Epidermal melanocyte (primary cell): ENCODE results near the gene UBASH3B.
A peak's percentile ranks its signal among the peaks of the same experiment; 100 is the strongest.

ENCODE experiments used
- DNase-seq: peaks from one replicate; pipeline ENCODE4 v3.0.0; 2011; ENCODE audit warnings: low spot score; ENCODE audit not compliant: insufficient read length

The UBASH3B gene

DNA sequence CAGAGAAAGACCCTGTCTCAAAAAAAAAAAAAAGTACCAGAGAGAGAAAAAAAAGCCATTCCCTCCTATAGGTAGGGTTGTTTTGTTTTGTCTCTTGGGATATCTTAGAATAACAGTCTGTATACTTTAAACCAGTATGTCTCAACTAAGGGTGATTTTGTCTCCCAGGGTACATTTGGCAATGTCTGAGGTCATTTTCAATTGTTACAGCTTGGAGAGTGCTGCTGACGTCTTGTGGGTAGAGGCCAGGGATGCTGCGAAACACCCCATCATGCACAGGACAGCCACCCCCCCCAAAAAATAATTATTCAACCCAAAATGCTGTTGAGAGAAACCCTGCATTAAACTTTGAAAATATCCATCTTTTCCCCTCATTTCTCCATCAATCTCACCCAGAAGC lies 126.7 kb downstream of the UBASH3B start:
- DNase-seq, result no peak

DNA sequence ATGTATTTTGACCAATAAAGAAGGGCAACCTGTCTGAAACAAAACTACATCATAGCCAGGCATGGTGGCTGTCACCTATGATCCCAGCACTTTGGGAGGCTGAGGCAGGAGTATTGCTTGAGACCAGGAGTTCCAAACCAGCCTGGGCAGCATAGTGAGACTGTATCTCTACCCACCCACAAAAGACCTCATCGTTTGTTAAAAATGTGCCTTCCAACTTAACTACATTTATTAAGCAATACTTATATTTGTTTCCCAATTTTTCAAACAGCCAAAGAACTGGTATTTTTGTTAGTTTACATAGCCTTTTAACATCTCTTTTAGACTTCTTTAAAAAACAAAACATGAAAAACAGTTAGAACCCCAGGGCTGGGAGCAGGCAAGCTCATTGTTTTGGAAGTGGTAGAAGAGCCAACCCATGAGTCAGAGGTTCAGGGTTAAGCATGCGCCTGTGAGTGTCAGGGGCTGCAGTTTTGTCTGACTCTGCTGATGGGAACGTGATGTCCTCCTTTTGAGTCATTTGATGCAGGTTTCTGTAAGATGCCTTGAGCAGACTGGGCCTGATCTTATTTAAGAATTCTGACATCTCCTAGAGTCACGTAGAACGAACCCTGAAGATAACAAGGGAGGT lies 128.9 kb downstream of the UBASH3B start:
- DNase-seq, result peak; percentile 39

DNA sequence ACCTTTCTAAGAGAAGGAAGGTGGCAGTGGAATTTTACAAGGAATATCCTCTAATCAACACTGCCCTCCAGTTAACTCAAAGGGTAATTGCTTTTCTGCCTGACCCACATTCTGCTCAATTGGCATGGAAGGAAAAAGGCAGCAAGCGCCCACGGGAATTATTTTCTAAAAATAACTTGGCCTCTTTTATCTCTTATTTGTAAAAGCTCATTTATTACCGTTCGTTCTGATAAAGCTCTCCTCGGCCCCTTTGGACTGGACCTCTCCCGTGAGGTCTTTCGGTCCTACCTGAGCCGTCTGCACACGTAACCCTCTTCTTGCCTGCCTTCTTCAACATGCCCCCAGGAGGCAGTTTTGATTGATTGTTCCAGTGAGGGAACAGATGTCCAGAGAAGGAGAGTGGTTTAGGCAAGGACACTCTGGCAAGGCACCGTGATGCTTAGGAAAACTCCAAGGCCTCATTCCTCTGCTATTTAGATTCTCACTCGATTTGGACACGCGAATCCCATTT lies 129.6 kb downstream of the UBASH3B start:
- no peak for DNase-seq

GRCh38 chr11:122786896-122787295 lies 131.4 kb downstream of the UBASH3B start:
- DNase-seq, result no peak

- DNase-seq, result no peak
Measured at GRCh38 chr11:122788781-122789535, 133.4 kb downstream of the UBASH3B start.

DNA sequence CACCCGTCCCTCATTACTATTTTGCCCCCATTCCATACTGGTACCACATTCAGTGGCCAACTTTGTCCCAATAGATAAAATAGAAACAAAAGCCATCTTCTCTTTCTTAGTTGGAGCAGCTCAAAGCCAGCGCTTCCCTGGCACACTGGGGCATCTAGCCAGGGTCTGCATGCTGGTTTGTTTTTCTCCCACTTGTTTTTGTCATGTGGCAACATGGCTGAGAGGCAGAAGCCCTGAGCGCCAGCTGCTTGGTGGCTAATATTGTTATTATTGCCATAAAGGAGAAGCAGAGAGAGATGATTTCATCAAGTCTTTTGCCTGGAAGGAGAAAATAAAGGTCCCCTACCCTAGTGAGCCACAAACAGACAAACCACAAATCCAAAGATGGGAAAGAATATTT lies 134.4 kb downstream of the UBASH3B start:
- no peak for DNase-seq

- DNase-seq, result no peak
Measured at GRCh38 chr11:122791411-122791810, 135.9 kb downstream of the UBASH3B start.

GRCh38 chr11:122791836-122792235 lies 136.3 kb downstream of the UBASH3B start:
- DNase-seq, result no peak

- DNase-seq, result no peak
Measured at GRCh38 chr11:122793515-122793914, 138.0 kb downstream of the UBASH3B start.

DNA sequence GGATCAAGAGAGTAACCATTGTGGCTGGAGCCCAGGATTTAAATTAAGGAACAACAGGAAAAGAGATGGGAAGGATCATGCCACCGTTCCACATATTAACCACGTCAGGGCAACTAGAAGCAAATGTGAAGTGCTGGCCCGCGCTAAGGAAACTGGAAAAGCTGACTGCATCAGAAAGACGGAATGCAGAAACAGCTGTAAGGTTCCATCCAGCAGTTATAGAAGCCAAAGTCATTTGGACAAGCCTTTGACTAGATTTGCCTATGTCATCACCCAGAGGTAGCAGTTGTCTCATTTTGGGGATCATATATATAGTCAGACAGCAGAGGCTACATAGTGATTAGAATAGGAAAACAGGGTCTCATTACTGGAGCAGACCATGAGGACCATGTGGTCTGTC lies 139.8 kb downstream of the UBASH3B start:
- DNase-seq, result no peak

DNA sequence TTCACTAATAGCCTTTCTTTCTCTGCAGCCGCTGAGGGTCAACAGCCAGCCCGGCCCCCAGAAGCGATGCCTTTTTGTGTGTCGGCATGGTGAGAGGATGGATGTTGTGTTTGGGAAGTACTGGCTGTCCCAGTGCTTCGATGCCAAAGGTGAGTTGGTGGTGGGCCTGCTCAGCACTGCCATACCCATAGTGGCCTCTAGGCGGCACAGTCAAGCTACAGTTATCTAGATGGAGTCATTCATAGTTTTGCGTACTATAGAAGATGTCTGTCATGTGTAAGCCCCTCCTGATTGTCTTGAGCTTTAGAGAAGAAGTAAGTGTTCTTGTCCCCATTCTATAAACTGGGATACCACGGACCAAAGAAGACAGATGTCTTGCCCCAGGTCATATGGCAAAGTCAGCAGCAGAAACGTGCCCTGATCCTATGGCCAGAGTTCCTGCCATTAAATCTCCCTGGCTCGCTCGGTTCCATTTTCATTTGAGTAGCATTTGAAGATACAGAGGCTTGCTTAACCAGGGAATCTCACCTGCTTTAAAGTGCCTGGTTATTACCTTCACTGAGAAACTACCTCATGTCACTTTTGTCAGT lies 140.7 kb downstream of the UBASH3B start:
- DNase-seq, result no peak

DNA sequence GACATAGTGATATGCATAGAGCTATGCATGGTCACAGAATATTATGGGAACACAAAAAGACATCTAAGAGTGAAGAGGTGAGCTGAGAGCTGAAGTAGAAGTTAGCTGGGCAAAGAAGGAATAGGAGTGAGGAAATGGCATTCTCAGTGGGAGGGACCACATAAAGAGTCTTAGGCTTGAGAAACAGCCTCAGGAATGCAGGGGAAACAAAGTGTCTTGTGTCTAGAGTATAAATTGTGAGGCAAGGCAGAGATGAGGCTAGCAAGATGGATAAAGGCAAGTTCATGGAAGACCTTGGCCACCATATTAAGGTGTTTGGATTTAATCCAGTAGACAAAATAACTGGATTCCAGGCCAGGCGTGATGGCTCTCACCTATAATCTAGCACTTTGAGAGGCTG lies 142.1 kb downstream of the UBASH3B start:
- DNase-seq, result no peak

DNA sequence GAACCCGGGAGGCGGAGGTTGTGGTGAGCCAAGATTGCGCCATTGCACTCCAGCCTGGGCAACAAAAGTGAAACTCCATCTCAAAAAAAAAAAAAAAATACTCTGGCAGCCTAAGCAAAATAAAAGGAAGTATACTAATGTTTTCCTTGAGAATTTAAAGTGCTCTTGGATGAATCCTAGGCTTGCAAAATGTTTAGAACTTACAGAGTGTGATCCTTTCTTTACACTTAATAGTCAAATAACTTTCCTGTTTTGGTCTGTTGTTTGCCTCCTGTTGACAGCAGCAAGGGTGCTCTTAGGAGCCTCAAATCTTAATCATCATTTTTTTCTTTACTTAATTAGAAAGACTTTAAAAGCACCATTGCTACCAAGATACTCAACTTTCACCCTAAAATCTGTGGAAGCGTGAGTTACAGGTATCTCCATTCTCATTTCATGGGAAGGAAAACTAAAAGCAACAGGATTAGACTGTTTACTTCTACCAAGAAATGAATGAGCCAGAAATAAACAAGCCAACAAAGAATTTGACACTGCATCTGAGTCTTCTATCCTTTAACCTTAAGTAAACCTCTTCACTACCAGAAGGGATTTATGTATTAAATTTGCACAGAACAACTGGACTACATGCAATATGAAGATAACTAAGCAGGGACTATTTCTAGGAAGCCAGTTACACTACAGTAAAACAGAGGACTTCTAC lies 144.0 kb downstream of the UBASH3B start:
- DNase-seq, result no peak

DNA sequence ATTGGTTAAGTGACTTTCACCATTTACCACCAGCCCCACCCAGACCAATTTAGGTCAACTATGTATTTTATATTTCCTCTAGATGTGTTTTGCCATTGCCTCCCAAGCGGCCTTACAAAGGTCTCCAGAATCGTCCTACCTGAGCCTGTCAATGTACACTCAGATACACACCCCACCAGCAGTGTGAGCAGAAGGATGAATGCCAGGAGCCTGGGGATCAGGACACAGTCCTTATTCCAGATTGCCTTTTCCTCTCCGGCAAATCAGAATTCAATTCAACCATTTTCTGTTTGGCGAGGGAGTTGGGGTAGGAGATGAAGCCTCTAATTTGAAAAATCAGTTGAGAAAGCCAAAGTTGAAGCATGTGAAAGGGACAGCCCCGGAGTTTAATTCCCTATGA lies 147.4 kb downstream of the UBASH3B start:
- DNase-seq, result no peak

GRCh38 chr11:122803306-122803705 lies 147.8 kb downstream of the UBASH3B start:
- DNase-seq, result no peak

- no peak for DNase-seq
Measured at GRCh38 chr11:122803716-122804115, 148.2 kb downstream of the UBASH3B start.

DNA sequence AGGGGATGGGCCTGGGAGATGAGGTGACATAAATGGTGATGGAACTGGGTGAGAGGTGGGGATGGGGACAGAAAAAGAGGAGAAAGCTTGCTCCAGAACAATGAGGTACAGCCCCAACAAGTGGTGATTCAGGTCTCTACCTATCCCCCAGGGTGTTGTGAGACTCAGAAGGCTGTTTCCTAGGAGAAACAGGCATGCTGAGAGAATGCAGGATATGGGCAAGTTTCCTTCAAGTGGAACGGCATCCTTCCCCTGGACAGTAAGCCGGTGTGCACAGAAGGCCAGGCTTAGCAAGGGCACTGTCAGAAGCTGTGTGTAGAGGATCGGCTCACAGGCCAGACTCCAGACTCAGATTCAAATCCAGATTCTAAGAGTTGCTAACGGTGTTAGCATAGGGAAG lies 148.6 kb downstream of the UBASH3B start:
- DNase-seq, result no peak

GRCh38 chr11:122804796-122805195 lies 149.3 kb downstream of the UBASH3B start:
- no peak for DNase-seq

DNA sequence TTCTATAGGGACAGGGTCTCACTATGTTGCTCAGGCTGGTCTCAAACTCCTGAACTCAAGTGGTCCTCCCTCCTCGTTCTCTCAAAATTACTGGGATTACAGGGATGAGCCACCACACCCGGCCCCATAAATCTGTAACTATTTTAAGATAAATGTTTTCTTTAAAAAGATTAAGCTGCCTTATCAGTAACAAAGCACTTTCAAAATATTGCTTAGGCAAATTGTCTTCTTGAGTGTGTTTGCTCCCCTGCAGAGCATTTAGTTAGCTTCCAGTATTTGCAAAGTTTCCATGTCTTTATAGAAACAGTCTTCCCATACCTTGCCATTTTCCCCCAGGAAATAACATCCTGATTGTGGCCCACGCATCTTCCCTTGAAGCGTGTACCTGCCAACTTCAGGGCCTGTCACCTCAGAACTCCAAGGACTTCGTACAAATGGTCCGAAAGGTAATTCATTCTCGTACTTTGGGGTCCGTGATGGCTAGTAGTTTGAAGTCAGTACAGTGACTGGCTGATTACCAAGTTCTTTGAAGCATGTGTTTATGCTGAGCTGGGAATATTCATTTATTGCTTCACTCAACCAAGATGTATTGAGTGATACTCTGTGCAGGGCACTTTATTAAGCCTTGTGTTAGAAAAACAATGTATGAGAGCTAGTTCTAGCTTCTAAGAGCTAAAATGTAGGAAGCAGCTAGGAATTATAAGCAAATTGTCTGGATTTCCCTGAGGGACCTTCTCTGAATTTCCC lies 152.4 kb downstream of the UBASH3B start:
- DNase-seq, result no peak

- peak; percentile 57 for DNase-seq
Measured at GRCh38 chr11:122808478-122808869, 153.0 kb downstream of the UBASH3B start.

GRCh38 chr11:122809866-122810265 lies 154.3 kb downstream of the UBASH3B start:
- DNase-seq, result no peak
